Measurements from ENCODE around the gene BDNF.
"Not testable (repeated sequence)": the region's sequence is repeated elsewhere in the genome, so short reads cannot be mapped to it uniquely, and the experiment has no call there.

Gene BDNF

DNA sequence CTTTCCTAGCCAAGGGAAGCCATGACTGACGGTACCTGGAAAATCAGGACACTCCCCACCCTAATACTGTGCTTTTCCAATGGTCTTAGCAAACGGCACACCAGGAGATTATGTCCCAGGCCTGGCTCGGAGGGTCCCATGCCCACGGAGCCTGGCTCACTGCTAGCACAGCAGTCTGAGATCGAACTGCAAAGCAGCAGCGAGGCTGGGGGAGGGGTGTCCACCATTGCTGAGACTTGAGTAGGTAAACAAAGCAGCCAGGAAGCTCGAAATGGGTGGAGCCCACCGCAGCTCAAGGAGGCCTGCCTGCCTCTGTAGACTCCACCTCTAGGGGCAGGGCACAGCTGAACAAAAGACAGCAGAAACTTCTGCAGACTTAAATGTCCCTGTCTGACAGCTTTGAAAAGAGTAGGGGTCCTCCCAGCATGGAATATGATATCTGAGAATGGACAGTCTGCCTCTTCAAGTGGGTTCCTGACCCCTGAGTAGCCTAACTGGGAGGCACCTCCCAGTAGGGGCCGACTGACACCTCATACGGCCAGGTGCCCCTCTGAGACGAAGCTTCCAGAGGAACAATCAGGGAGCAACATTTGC, 34.6 kb downstream of the BDNF start:
- not testable (repeated sequence) for DNase-seq (ENCODE audit: low read depth)

DNA sequence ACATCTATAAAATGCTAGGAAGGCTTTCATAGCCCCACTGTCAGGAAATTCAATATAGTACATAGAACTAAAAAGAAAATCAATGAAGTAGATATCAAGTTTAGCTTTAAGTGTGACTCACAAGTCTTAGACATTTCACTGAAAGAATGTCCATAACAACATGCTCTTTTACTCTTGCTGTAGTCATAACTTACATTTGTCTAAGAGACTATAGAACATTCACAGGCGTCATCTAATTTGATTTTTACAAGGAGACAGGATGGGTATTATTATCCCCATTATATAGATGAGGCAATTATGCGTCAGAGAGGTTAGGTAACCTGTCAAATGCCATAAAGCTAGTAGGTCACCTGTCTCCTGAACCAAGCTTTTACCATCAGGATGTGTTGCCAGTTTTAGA, 36.9 kb downstream of the BDNF start:
- no peak for DNase-seq (ENCODE audit: low read depth)

DNA sequence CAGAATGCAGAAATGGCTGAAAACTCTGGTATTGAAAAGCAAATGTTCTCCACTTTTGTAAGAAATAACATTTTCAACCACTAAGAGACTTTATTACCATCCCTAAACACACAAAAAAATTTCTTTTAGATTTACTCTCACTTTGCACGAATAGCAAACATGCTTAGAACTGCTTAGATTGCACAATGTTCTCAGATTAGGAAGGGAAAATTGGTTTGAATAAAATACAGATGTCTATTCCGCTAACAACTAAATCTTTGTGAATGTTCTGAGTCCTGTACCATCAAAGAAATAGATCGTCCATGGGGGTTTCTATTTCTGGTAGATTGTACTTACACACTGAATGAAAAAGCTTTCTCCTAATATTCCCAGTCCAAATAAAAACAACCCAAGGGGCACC, 40.1 kb downstream of the BDNF start:
- DNase-seq (ENCODE audit: low read depth) = no peak

DNA sequence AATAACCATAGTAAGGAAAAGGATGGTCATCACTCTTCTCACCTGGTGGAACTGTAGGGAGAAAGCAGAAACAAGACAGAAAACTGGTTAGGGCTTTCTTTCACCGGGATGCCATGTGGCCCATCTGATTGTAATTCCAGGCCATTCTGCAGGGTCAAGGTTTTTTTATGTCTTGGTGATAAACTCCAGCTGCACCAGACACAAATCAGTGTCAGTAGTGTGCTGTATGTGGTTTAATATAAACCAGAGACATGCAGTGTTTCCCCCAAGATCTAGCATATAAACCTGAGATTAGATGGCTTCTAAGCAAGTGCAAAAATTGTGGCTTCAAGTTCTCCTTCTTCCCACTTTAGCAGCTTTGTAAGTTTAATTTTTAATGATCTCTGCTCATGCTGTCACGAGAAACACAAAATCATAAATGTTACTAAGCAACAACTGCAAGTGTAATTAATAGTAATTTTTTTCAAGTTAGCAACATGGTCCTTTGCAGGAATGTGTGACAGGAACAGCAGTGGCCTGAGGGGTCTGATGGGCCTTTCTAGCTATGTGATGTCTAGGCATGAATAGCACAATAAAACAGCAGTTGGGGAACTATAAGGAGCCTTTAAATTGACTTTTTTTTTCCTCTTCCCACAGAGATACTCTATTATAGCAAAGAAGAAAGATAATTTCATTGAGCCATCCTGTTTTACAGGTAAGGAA, 41.6 kb downstream of the BDNF start:
- DNase-seq (ENCODE audit: low read depth) = no peak

DNA sequence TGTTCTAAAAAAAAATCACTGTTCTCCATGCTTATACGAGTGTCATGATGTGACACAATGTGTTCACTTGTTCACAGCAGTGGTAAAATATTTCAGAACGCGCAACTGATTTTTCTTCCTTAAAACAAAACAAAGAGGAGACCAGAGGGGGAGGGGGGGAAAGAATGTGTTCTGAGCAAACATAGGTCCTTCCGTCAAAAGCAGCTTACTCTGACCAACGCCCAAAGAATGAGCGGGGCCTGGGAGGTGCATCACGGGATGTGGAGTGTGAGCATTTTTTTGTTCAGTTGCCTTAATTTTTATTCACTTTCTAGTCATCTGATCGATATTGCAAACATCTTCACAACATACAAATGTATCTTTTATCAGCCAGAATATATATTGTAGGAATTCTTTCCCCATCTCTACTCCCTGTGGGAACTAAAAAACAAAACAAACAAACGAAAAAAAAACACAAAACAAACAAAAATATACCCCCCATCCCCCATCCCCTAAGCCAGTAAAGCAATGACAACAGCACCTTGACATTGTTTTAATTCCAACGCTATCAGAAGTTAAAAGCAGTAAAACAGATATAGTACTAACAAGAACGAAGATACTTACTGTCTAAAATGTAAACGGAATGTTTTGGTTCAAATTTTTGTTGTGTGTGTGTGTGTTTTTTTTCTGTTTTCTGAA, 43.3 kb downstream of the BDNF start:
- no peak for DNase-seq (ENCODE audit: low read depth)

DNA sequence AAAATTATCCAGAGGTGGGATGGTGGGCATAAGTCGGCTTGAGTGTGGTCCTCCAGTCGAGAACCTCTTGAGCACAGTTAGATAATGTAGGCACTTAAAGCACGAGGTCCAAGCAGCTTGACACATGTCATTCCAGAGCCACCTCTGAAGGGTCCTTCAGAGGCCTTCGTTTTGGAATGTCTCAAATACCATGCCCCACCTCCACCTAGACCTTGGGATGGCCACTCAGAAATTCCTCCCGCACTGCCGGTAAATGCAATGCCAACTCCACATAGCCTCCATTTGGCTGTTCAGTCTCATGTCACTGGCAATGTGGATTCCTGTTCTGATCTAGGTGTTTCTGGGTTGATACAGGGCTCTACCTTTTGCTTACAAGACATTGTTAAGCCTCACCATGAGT, 43.9 kb downstream of the BDNF start:
- no peak for DNase-seq (ENCODE audit: low read depth)

DNA sequence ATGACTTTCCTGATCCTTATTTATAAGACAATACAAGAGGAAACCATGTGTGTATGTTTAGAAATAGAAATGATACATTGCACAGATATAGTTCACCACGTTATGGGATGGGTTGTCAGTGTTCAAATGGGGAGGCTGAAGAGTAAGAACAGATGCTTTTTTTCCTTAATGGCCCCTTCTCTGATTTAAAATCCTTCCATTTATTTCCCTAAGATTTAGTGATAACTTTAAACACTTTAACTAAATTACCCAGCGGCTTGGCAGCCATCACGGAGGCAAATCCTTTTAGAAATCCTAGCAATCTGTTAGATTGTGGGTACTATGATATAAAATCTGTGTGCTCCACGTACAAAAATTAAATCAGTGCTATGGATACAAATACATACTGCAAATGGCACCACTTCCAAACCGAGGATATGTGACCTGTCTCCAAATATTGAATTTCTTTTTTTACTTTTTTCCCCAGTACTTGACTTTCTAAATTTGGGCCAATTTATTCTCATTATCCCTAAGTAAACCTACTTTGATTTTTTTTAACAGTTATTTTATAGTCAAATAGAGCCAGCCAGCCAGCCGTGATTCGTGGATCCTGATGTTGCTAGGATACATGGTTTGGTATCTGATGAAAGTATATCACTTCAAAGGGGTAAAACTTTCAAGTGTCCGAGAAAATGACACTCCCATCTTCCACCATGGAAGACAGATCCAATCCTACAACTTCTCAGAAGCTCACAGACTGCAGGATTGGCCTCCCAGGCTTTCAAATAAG, 46.1 kb downstream of the BDNF start:
- DNase-seq (ENCODE audit: low read depth) = no peak

DNA sequence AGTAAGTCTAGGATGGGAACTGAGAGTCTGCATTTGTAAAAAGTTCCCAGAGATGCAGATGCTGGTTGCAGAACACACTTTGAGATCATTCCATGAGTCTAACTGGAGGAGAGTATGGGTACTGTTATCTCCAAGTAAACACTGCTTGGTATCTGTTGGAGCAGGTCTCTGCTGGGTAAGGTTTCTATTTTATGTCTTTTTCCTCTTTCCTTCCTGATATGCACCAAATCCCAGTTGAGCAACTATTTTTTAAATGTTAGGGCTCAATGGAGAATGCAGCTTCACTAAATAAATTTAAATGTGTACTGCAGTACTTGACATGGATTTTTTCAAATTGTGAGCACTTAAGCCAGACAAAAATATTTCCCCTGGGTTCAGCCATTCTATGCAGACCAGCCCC, 48.5 kb downstream of the BDNF start:
- DNase-seq (ENCODE audit: low read depth) = peak; percentile 11

DNA sequence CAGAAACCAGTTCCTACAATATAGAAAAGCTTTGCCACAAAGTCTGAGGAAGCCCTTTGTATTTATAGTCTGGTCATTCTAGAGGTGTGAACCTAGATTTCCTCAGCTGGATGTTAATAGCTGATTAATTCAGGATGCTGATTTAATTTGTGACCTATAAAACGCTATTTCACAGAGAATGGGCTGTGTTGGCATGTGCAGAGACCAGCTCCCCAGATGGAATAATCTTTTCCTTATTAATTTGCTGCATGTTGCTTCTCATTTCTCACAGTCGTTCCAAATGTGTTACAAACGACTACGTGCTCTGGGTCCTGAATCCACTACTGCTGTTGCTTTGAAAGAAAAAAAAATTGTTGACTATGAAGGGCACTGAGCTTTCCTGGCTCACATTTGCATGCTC, 49.3 kb downstream of the BDNF start:
- no peak for DNase-seq (ENCODE audit: low read depth)

DNA sequence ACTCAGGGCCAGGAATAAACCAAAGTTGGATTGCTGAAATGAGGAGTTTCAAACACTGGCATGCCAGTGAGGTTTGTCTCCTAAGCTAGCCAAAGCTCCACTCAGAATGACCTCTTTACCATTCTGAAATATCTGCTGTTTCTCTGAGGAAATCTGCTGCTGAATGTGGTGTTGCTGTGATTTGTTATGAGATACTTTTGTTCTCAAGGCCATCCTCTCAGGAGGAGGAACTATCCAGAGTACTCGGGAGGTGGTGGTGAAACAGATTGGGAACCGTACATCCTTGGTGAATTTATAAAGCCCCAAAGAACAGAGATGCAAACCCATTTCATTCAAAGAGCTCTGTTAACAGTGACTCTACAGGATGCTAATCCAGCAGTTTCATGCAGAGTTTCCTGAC, 50.5 kb downstream of the BDNF start:
- DNase-seq (ENCODE audit: low read depth) = peak; percentile 41

DNA sequence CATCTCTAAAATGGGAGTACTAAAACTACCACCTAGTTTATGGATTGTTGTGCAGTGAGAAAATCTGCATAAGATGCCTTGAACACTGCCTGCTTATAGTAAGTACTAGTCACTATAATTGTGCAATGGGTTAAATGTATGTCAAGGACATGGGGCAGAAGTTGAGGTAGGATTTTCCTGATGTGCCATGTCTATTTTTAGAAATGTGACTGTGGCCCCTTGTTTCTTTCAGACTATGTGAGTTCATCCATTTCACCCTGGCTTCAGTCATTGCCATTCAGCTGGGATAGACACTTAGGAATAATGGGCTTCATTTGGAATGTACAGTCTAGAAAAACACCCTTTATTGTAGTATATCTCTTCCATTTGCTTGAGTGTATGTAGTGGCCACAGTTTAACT, 51.4 kb downstream of the BDNF start:
- peak; percentile 39 for DNase-seq (ENCODE audit: low read depth)

DNA sequence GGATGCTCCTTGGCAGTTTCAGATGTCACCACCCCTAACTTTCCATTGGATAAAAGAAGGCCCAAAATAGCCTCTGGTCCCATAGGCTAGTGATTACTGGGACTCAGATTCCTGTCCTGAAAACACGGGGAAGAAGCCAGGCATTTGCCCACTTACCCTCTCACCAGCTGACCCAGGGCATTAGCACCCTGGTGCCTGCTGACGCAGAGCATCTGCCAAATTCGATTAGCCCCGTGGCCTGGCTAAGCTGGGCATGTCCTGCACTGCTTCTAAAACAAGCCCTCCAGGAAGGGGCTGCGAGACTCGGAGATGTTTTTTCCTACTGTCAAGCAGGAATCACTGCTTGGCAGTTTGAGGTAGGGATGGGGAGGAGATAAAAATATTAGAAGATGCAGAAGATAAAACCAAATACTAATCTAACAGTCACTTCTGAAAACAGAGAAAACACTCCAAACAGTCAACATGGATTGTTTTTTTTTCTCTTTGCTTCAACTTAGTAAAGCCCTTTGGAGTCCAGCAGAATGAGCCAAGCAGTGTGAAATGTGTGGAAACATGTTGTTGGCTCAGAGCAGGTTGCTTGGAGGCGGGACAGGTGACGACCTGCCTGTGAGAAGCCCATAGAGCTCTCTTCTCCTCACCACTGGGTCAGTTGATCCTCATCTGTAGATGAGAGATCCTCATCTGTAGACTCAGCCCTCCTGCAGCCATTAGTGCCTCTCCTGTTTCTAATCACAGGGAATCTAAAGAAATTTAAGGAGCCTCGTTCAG, 54.0 kb downstream of the BDNF start:
- DNase-seq (ENCODE audit: low read depth) = peak; percentile 22

DNA sequence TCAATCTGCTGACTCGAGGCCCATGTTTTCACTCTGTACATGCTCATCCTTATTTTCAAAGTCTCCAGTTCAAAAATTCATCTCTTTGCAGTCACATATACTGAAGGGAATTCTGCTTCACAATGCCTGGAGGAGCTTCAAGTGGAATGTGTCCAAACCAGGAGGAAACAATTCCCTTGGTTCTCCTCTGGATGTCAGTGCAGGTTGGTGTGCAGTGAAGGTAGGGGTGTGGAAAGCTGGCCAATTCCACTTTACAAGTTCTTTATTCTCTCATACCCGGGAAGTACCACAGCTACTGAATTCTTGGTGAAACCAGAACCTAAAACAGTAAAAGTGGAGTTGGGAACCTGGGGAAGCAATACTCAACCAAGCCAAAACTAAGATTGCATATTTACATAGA, 57.3 kb downstream of the BDNF start:
- peak; percentile 18 for DNase-seq (ENCODE audit: low read depth)

DNA sequence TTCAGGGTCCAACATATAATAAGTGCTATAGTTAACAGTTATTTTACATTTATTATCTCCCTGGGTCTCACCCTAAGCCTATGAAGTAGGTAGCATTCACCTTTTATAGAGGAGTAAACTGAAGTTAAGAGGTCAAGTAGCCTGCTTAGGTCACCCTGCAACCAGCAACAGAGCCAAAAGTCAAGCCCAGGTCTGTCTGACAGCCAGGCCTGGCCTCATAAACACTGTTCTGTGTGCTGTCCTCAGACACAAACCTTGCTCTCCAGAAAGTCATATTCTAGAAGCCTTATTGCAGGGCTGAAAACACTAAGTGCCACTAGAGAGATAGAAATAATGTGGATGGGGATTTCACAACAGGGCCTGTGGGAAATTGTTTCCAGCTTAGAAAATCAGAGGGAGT, 59.3 kb downstream of the BDNF start:
- DNase-seq (ENCODE audit: low read depth) = peak; percentile 7

DNA sequence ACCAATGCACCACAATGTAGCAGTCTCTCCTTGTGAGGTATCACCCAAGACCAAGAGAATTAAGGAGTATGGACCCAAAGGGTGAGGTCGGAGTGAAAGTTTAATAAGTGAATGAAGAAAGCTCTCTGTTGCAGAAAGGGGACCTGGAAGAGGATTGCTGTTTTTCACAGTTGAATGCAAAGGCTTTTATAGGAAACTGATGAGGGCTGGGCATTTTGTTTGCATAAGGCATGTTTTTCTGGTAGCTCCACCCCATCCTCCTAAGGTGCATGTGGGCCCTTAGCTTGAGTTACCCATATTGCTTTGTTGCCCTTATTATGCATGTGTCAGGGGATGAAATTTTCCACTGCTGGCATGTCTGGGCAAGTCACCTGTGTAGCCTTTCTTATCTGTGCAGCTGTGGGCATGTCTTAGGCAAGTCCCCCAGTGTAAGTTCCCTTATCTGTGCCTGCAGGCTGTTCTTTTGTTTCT, 64.7 kb downstream of the BDNF start:
- DNase-seq (ENCODE audit: low read depth) = no peak

DNA sequence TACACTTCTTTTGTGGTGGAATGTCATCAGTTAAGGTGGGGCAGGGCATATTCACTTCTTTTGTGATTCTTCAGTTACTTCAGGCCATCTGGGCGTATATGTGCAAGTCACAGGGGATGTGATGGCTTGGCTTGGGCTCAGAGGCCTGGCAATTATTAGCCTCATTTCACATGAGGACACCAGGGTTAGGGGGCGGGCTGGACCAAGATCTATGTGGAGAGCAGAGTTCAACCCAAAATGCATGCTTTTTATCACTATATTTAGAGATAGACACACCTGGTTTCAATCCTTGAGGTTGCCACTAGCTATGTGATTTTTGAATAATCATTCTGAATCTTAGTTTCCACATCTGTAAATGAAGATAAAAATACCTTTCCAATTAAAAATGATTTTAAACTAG, 65.5 kb downstream of the BDNF start:
- DNase-seq (ENCODE audit: low read depth) = not testable (repeated sequence)

DNA sequence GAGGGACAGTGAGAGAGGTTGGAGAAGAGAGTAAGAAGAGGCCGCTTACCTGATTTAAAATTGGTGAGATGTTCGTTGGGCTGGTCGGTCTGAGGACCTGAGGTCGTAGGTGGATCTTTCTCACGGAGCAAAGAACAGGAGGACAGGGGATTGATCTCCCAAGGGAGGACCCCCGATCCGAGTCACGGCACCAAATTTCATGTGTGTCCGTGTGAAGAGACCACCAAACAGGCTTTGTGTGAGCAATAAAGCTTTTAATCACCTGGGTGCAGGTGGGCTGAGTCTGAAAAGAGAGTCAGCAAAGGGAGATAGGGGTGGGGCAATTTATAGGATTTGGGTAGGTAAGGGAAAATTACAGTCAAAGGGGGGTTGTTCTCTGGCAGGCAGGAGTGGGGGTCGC, 66.0 kb downstream of the BDNF start:
- DNase-seq (ENCODE audit: low read depth) = not testable (repeated sequence)

DNA sequence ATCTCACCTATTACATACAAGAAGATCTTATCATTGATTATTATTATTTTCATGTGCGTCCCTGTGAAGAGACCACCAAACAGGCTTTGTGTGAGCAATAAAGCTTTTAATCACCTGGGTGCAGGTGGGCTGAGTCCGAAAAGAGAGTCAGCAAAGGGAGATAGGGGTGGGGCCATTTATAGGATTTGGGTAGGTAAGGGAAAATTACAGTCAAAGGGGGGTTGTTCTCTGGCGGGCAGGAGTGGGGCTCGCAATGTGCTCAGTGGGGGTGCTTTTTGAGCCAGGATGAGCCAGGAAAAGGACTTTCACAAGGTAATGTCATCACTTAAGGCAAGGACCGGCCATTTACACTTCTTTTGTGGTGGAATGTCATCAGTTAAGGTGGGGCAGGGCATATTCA, 71.2 kb downstream of the BDNF start:
- not testable (repeated sequence) for DNase-seq (ENCODE audit: low read depth)

DNA sequence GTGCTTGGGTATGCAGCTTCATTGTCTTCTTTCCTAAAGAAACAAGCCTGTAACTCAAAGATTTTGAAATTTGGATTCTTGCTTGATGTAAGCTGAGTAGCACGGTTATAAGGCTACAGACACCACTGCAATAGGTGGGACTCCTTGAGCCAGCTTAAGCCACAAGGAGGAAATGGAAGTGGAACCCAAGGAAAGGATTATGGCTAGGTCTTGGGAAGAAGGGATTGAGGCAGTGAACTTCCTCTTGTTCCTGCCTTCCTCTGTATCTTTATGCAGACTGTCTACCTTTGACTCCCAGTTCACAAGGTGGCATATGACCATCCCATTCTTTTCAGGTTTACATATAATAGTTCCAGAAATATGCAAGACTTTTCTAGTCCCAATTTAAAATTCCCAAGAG, 72.3 kb downstream of the BDNF start:
- no peak for DNase-seq (ENCODE audit: low read depth)

DNA sequence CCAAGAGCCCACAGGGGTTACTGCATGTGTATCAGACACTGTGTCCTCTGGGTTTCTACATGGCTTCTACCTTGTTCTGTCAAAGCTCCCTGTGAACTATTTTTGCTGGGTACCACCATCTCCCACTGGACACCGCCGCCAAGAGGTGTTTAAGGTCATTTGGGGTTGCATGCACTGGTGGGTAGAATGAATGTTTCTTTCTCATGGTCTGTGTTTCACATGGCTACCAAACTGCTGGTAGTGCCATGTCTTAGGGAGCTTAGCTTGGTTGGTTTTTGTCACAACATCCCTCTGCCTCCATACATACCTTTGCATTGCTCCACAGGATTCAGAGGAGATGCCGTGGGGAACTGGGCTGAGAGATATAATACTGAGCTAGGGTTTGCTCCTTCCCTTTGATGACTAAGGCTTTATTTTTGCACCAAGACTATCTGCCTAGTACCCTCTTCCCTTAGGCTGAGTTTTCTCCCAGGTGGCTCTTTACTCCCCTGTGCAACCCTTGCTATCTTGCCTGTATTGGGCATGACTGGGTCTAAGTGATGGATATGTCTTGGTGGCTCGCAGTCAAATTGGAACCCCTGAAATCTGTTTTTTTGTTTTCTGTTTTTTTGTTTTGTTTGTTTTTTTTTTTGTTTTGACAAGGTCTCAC, 73.2 kb downstream of the BDNF start:
- DNase-seq (ENCODE audit: low read depth) = no peak

DNA sequence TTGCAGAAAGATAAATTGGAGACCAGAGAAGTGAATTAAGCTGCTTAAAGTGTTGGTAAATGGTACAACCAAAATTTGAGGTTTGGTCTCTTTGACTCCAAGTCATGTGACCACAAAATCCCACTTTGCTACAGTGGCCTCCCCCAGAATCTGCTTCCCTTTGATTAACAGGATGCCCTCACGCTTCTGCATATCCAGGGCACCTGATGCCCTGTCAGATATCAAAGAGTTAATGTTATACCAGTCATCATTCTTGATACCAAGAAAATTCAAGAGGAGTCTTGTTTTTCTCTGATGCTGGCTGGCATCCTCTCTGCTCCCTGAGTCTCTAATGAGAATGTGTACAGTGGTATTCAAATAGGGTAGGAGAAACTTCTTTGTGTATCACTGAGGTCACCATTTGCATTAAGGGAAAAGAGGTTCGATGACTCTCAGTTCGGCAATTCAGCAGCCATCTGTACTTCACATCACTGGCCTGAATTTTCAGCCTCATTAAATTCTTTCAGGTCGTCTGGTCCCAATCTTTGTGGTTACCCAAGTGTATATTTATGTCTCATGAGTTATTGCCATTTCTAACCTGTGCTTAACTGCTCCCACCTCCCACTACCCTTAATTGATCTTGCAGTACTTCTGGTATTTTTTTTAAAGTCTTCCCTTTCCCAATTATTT, 73.9 kb downstream of the BDNF start:
- no peak for DNase-seq (ENCODE audit: low read depth)

Data from EH (cell line).